ENCODE results near the gene SLC39A11. TPM values are rescaled to one million over a fixed set of nuclear protein-coding genes. Genes with fewer than 3 reads are reported as not detected.

Gene SLC39A11
- total and polyA plus RNA-seq, 4 donors: 4.6 to 23.3 (median 11.4) TPM

- 100% methylated on average over 1 of the region's 5 CpGs for WGBS (ENCODE audit: insufficient coverage)
- no peaks in the 10 kb centered on the region for H3K9me3 ChIP-seq (ENCODE audit: control insufficient read depth, insufficient read depth, low read length)
- H3K27me3 ChIP-seq (ENCODE audit: control insufficient read depth, insufficient read depth, low read length): no peaks in the 10 kb centered on the region
- DNase-seq (ENCODE audit: low read depth in 4 of 6, low spot score in 6 of 6): no peak
- H3K36me3 ChIP-seq (ENCODE audit: control insufficient read depth, insufficient read depth, low read length): no peaks in the 10 kb centered on the region
- H3K4me3 ChIP-seq (ENCODE audit: low read depth, low read length): no peak overlapping the region
- H3K27ac ChIP-seq (ENCODE audit: low read depth, low read length): no peak overlapping the region
- peaks cover 11% of the 10 kb centered on the region for H3K4me1 ChIP-seq (ENCODE audit: control insufficient read depth, insufficient read depth, low read length)
These were observed 50.3 kb downstream of the SLC39A11 start for GRCh38 chr17:73042225-73042624.

- Histone ChIP-seq H3K9me3 (ENCODE audit: control insufficient read depth, insufficient read depth, low read length) (no peaks in the 10 kb centered on the region), H3K36me3 (ENCODE audit: control insufficient read depth, insufficient read depth, low read length) (no peaks in the 10 kb centered on the region), H3K4me3 (ENCODE audit: low read depth, low read length) (no peak overlapping the region), H3K27me3 (ENCODE audit: control insufficient read depth, insufficient read depth, low read length) (no peaks in the 10 kb centered on the region), H3K4me1 (ENCODE audit: control insufficient read depth, insufficient read depth, low read length) (peaks cover 11% of the 10 kb centered on the region), H3K27ac (ENCODE audit: low read depth, low read length) (no peak overlapping the region)
- DNase-seq (ENCODE audit: low read depth in 4 of 6, low spot score in 6 of 6): no peak
- whole genome bisulfite sequencing (ENCODE audit: insufficient coverage): 90% methylated on average over 6 of the region's 9 CpGs
These were observed 53.2 kb downstream of the SLC39A11 start for GRCh38 chr17:73039282-73039681.

- no peaks in the 10 kb centered on the region for H3K27me3 ChIP-seq (ENCODE audit: control insufficient read depth, insufficient read depth, low read length)
- no peaks in the 10 kb centered on the region for H3K9me3 ChIP-seq (ENCODE audit: control insufficient read depth, insufficient read depth, low read length)
- no peaks in the 10 kb centered on the region for H3K36me3 ChIP-seq (ENCODE audit: control insufficient read depth, insufficient read depth, low read length)
- no peak overlapping the region for H3K4me3 ChIP-seq (ENCODE audit: low read depth, low read length)
- H3K27ac ChIP-seq (ENCODE audit: low read depth, low read length): no peak overlapping the region
- DNase-seq (ENCODE audit: low read depth in 4 of 6, low spot score in 6 of 6): no peak
- WGBS (ENCODE audit: insufficient coverage): 89% methylated on average over 8 of the region's 8 CpGs
- H3K4me1 ChIP-seq (ENCODE audit: control insufficient read depth, insufficient read depth, low read length): no peaks in the 10 kb centered on the region
These were observed 61.0 kb downstream of the SLC39A11 start for GRCh38 chr17:73031472-73031871.

- Histone ChIP-seq H3K9me3 (ENCODE audit: control insufficient read depth, insufficient read depth, low read length) (no peaks in the 10 kb centered on the region), H3K36me3 (ENCODE audit: control insufficient read depth, insufficient read depth, low read length) (no peaks in the 10 kb centered on the region), H3K4me1 (ENCODE audit: control insufficient read depth, insufficient read depth, low read length) (no peaks in the 10 kb centered on the region), H3K27ac (ENCODE audit: low read depth, low read length) (no peak overlapping the region), H3K4me3 (ENCODE audit: low read depth, low read length) (no peak overlapping the region), H3K27me3 (ENCODE audit: control insufficient read depth, insufficient read depth, low read length) (no peaks in the 10 kb centered on the region)
- no CpG with 5 or more reads among the region's 4 CpGs for WGBS (ENCODE audit: insufficient coverage)
- DNase-seq (ENCODE audit: low read depth in 4 of 6, low spot score in 6 of 6): no peak
These were observed 61.5 kb downstream of the SLC39A11 start for GRCh38 chr17:73030995-73031394.

- Histone ChIP-seq H3K27ac (ENCODE audit: low read depth, low read length) (no peak overlapping the region), H3K27me3 (ENCODE audit: control insufficient read depth, insufficient read depth, low read length) (no peaks in the 10 kb centered on the region), H3K4me1 (ENCODE audit: control insufficient read depth, insufficient read depth, low read length) (no peaks in the 10 kb centered on the region), H3K9me3 (ENCODE audit: control insufficient read depth, insufficient read depth, low read length) (no peaks in the 10 kb centered on the region), H3K36me3 (ENCODE audit: control insufficient read depth, insufficient read depth, low read length) (no peaks in the 10 kb centered on the region), H3K4me3 (ENCODE audit: low read depth, low read length) (no peak overlapping the region)
- WGBS (ENCODE audit: insufficient coverage): 81% methylated on average over 7 of the region's 8 CpGs
- DNase-seq (ENCODE audit: low read depth in 4 of 6, low spot score in 6 of 6): peak in 1 of 6 donors; percentile 60
These were observed 62.0 kb downstream of the SLC39A11 start for GRCh38 chr17:73030501-73030921.

GRCh38 chr17:73029991-73030390 is 62.5 kb downstream of the SLC39A11 start:
- Histone ChIP-seq H3K4me1 (ENCODE audit: control insufficient read depth, insufficient read depth, low read length) (no peaks in the 10 kb centered on the region), H3K4me3 (ENCODE audit: low read depth, low read length) (no peak overlapping the region), H3K36me3 (ENCODE audit: control insufficient read depth, insufficient read depth, low read length) (no peaks in the 10 kb centered on the region), H3K27me3 (ENCODE audit: control insufficient read depth, insufficient read depth, low read length) (no peaks in the 10 kb centered on the region), H3K9me3 (ENCODE audit: control insufficient read depth, insufficient read depth, low read length) (no peaks in the 10 kb centered on the region), H3K27ac (ENCODE audit: low read depth, low read length) (no peak overlapping the region)
- WGBS (ENCODE audit: insufficient coverage): 37% methylated on average over 6 of the region's 8 CpGs
- DNase-seq (ENCODE audit: low read depth in 4 of 6, low spot score in 6 of 6): no peak

- Histone ChIP-seq H3K4me1 (ENCODE audit: control insufficient read depth, insufficient read depth, low read length) (no peaks in the 10 kb centered on the region), H3K9me3 (ENCODE audit: control insufficient read depth, insufficient read depth, low read length) (no peaks in the 10 kb centered on the region), H3K27ac (ENCODE audit: low read depth, low read length) (no peak overlapping the region), H3K36me3 (ENCODE audit: control insufficient read depth, insufficient read depth, low read length) (no peaks in the 10 kb centered on the region), H3K27me3 (ENCODE audit: control insufficient read depth, insufficient read depth, low read length) (no peaks in the 10 kb centered on the region), H3K4me3 (ENCODE audit: low read depth, low read length) (no peak overlapping the region)
- no peak for DNase-seq (ENCODE audit: low read depth in 4 of 6, low spot score in 6 of 6)
- 80% methylated on average over 1 of the region's 6 CpGs for WGBS (ENCODE audit: insufficient coverage)
These were observed 63.5 kb downstream of the SLC39A11 start for GRCh38 chr17:73029021-73029420.

- DNase-seq (ENCODE audit: low read depth in 4 of 6, low spot score in 6 of 6): peak in 1 of 6 donors; percentile 63
- no peak overlapping the region for H3K27ac ChIP-seq (ENCODE audit: low read depth, low read length)
- 83% methylated on average over 4 of the region's 5 CpGs for WGBS (ENCODE audit: insufficient coverage)
These were observed 64.2 kb downstream of the SLC39A11 start for GRCh38 chr17:73028299-73028755.

GRCh38 chr17:73027130-73027741 is 65.3 kb downstream of the SLC39A11 start:
- H3K9me3 ChIP-seq (ENCODE audit: control insufficient read depth, insufficient read depth, low read length): no peaks in the 10 kb centered on the region
- WGBS (ENCODE audit: insufficient coverage): 46% methylated on average over 6 of the region's 7 CpGs
- DNase-seq (ENCODE audit: low read depth in 4 of 6, low spot score in 6 of 6): peak in 2 of 6 donors; percentile 32 to 53

More at GRCh38 chr17:73028299-73028755, 64.2 kb downstream of the SLC39A11 start:
- H3K36me3 ChIP-seq (ENCODE audit: control insufficient read depth, insufficient read depth, low read length): no peaks in the 10 kb centered on the region
- H3K4me1 ChIP-seq (ENCODE audit: control insufficient read depth, insufficient read depth, low read length): no peaks in the 10 kb centered on the region
- H3K4me3 ChIP-seq (ENCODE audit: low read depth, low read length): no peak overlapping the region
- no peaks in the 10 kb centered on the region for H3K9me3 ChIP-seq (ENCODE audit: control insufficient read depth, insufficient read depth, low read length)
- H3K27me3 ChIP-seq (ENCODE audit: control insufficient read depth, insufficient read depth, low read length): no peaks in the 10 kb centered on the region

GRCh38 chr17:73025041-73025560 is 67.4 kb downstream of the SLC39A11 start:
- no peaks in the 10 kb centered on the region for H3K9me3 ChIP-seq (ENCODE audit: control insufficient read depth, insufficient read depth, low read length)
- H3K27me3 ChIP-seq (ENCODE audit: control insufficient read depth, insufficient read depth, low read length): no peaks in the 10 kb centered on the region
- H3K4me3 ChIP-seq (ENCODE audit: low read depth, low read length): no peak overlapping the region
- H3K27ac ChIP-seq (ENCODE audit: low read depth, low read length): no peak overlapping the region
- H3K4me1 ChIP-seq (ENCODE audit: control insufficient read depth, insufficient read depth, low read length): no peaks in the 10 kb centered on the region
- DNase-seq (ENCODE audit: low read depth in 4 of 6, low spot score in 6 of 6): peak in 1 of 6 donors; percentile 89
- H3K36me3 ChIP-seq (ENCODE audit: control insufficient read depth, insufficient read depth, low read length): no peaks in the 10 kb centered on the region
- 40% methylated on average over 2 of the region's 6 CpGs for WGBS (ENCODE audit: insufficient coverage)

More at GRCh38 chr17:73027130-73027741, 65.3 kb downstream of the SLC39A11 start:
- Histone ChIP-seq H3K27me3 (ENCODE audit: control insufficient read depth, insufficient read depth, low read length) (no peaks in the 10 kb centered on the region), H3K4me1 (ENCODE audit: control insufficient read depth, insufficient read depth, low read length) (no peaks in the 10 kb centered on the region), H3K4me3 (ENCODE audit: low read depth, low read length) (no peak overlapping the region), H3K36me3 (ENCODE audit: control insufficient read depth, insufficient read depth, low read length) (no peaks in the 10 kb centered on the region), H3K27ac (ENCODE audit: low read depth, low read length) (peak overlapping the region; percentile 30)
